ENCODE measurements around the gene UBE3A.

GRCh38 chr15:25378501-25378901 lies 60.3 kb downstream of the UBE3A start:
- TF ChIP-seq CTCF (conservative IDR thresholded peaks at IDR 0.05 in 1 of 2, IDR thresholded peaks at IDR 0.05 in 1 of 2; ENCODE audit: extremely low read depth in 1 of 2, insufficient read depth in 1 of 2, low read depth in 1 of 2, low read length in 2 of 2) (no peak), EZH2 (IDR thresholded peaks at IDR 0.05; ENCODE audit: borderline replicate concordance, low read length) (no peak)

Measured in mammary epithelial cell (primary cell).